ENCODE measurements around the gene EHBP1L1.

GRCh38 chr11:65636108-65637031 is 60.5 kb downstream of the EHBP1L1 start:
- TF ChIP-seq CTCF (conservative IDR thresholded peaks at IDR 0.05; ENCODE audit: low read length) (no peak), EZH2phosphoT487 (IDR thresholded peaks at IDR 0.05; ENCODE audit: borderline replicate concordance, low read depth, low read length) (no peak)

Data from OCI-LY7 (cell line).